Aorta (tissue), 5 donors: ENCODE results near the gene ZNF366. TPM values are rescaled to one million over a fixed set of nuclear protein-coding genes. Genes with fewer than 3 reads are reported as not detected.

Experiments
- ATAC-seq: fragments of 200-7000 bp; cut with Tn5 transposase; one replicate; pipeline ENCODE4 v1.9.1; 2022; ENCODE audit warnings: moderate library complexity; ENCODE audit not compliant: low FRiP score
- DNase-seq, 2 donors: peaks; one replicate each; pipeline ENCODE4 v3.0.0-alpha.2; 2020
- H3K27ac ChIP-seq, 2 donors: one replicate each; pipeline ENCODE4 v1.5.1; 2013; ENCODE audit warnings: low read length in 2 of 2, mild to moderate bottlenecking in 2 of 2, moderate library complexity in 2 of 2, control low read depth in 1 of 2, inconsistent platforms in 1 of 2, low read depth in 1 of 2
- H3K27me3 ChIP-seq, 2 donors: one replicate each; pipeline ENCODE4 v1.6.1; 2013; ENCODE audit warnings: control low read depth in 1 of 2, low read length in 1 of 2, mild to moderate bottlenecking in 1 of 2, moderate library complexity in 1 of 2; ENCODE audit not compliant: insufficient read depth in 2 of 2, control insufficient read depth in 1 of 2
- H3K36me3 ChIP-seq, 2 donors: one replicate each; pipeline ENCODE4 v1.6.1; 2013; ENCODE audit warnings: control low read depth in 1 of 2, low read length in 1 of 2, mild to moderate bottlenecking in 1 of 2; ENCODE audit not compliant: insufficient read depth in 2 of 2, control insufficient read depth in 1 of 2
- H3K4me1 ChIP-seq, 2 donors: one replicate each; pipeline ENCODE4 v1.6.1; 2013; ENCODE audit warnings: low read length in 2 of 2, control low read depth in 1 of 2, mild to moderate bottlenecking in 1 of 2, moderate library complexity in 1 of 2; ENCODE audit not compliant: insufficient read depth in 2 of 2, control insufficient read depth in 1 of 2
- H3K4me3 ChIP-seq, 2 donors: one replicate each; pipeline ENCODE4 v1.5.1; 2013; ENCODE audit warnings: low read length in 2 of 2, control low read depth in 1 of 2, mild to moderate bottlenecking in 1 of 2
- H3K9me3 ChIP-seq: one replicate; pipeline ENCODE4 v1.6.1; 2013; ENCODE audit warnings: mild to moderate bottlenecking, low read length; ENCODE audit not compliant: control insufficient read depth
- WGBS, 2 donors: extraction: QIAGEN DNeasy Blood & Tissue Kit; methylation state at CpG; one replicate each; pipeline ENCODE4 v1.1.7; 2013; 5-methylcytosine and 5-hydroxymethylcytosine counted together
- intact Hi-C, 2 donors: fragments of 100-400 bp; cut with DNase I; formaldehyde crosslinking; loops; one replicate each; pipeline versions ENCODE4 v1.14.2 to v1.15.0; 2022
- polyA plus RNA-seq, 2 donors: library from polyadenylated mRNA; stranded (reverse); fragments of 200-250 nt; gene quantifications; one replicate each; pipeline ENCODE4 v1.2.3, GENCODE V29; 2013
- total RNA-seq, 2 donors: library from RNA; stranded (reverse); fragmentation: NEBNext Ultra II Directional; extraction: Animal tissue kit (Norgen Biotek cat#: 25700); gene quantifications; one replicate each; pipeline ENCODE4 v1.2.1, GENCODE V29; 2021
- donor health status: healthy with polysubstance abuse.
- donor health status: Bipolar disorder and iron deficiency.
- donor health status: DM: no; HTN: no; CAD: no.
- donor health status: DM: no; HTN: no; CAD: no.
- donor health status: DM: yes; HTN: yes; CAD: no.

ZNF366 gene
- total and polyA plus RNA-seq, 4 donors, result 5.8 to 10.3 TPM; not detected in 2

DNA sequence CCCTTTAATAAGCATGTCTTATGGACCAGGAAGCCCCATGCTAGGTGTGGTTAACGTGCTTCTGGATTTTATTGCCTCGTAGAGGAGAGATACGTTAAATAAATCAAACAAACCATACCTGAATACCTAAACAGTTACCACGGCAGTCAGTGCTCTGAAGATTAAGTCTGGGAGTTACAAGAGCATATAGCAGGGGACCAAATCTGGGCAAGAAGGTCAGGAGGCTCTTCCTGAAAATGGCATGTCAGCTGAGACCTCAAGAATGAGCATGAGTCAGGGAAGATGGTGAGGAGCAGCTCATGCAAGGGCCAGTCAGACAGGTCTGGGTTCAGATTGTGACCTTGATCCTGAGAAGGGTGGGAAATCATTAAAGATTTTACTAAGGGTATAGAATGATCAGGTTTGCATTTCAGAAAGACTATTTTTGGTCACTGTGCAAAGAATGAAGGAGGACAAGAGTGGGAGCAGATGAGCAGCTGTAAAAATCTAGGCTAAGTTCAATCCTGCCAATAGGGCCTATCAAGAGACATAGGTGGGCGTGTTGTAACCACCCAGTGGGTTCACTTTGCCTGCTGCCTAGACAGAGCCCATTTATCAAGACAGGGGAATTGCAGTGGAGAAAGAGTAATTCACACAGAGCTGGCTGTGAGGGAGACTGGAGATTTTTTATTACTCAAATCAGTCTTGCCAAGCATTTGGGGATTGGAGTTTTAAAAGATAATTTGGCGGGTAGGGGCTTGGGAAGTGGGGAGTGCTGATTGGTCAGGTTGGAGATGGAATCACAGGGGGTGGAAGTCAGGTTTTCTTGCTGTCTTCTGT is 4.8 kb upstream of the ZNF366 start:
- no peak for DNase-seq
- H3K9me3 ChIP-seq, result no peaks in the 10 kb centered on the region
- H3K27me3 ChIP-seq, result no peaks in the 10 kb centered on the region
- H3K36me3 ChIP-seq, result no peaks in the 10 kb centered on the region
- WGBS, 2 donors, result 97 to 98% methylated on average over 6 of the region's 6 CpGs
- H3K4me1 ChIP-seq, result no peaks in the 10 kb centered on the region
- intact Hi-C loops, result loop anchor here (2.0 to 5.0 kb wide), 2 partner anchors 60 to 69 kb away; no protein-coding TSS in a partner anchor
- H3K4me3 ChIP-seq, result no peak overlapping the region
- ATAC-seq, result no peak
- peak overlapping the region; percentile 1 to 40 for H3K27ac ChIP-seq

DNA sequence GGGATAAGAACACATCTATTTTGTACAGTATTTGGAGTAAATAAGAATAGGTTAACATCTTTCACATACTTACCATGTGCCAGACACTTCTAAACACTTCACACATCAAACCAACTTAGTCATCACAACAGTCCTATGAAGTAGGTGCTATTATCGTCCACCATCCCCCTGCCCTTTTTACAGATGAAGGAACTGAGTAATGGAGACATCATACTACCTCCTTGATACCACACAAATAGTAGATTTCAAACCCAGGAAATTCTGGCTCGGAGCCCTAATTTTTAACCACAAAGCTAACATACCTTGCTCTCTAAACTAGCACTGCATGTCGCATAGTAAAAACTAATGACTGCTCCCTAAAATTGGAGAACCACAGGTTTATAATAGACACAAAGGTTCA is 4.2 kb upstream of the ZNF366 start:
- 71 to 76% methylated on average over 3 of the region's 3 CpGs for WGBS, 2 donors
- Histone ChIP-seq H3K9me3 (no peaks in the 10 kb centered on the region), H3K4me1 (no peaks in the 10 kb centered on the region), H3K27me3 (no peaks in the 10 kb centered on the region), H3K27ac (peak overlapping the region; percentile 1 to 54), H3K4me3 (no peak overlapping the region), H3K36me3 (no peaks in the 10 kb centered on the region)
- ATAC-seq (no peak), DNase-seq (no peak)
- intact Hi-C loops, result loop anchor here (2.0 to 5.0 kb wide), 2 partner anchors 59 to 69 kb away; no protein-coding TSS in a partner anchor

DNA sequence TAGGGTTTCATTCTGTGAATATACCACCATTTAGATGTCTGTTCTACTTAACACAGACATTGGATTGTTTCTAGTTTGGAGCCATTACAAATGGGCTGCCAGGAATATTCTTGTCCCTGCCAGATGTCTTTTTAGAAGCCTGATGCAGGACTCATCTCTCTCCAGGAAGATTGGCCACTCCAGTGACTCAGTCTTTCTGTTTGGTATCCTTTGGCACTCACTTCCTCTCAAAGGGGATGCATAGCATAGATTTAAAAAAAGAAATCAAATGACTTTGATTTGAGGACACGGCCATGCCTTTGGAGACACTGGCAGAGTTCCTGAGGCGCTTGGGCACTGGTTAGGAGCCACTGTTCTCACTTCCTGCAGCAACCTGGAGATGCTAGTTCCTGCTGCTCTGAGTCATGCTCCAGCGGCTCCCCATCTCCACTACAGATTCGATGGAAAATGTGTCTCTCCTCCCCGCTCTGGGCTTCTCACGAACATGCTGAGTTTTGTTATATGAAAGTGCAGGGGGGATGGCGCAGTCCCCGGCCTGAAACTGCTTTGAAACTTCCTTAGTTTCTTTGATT is 3.5 kb upstream of the ZNF366 start:
- H3K27ac ChIP-seq, result peak overlapping the region; percentile 46 to 67
- ATAC-seq (peak; percentile 61), DNase-seq (peak; percentile 85)
- no peak overlapping the region for H3K4me3 ChIP-seq
- no peaks in the 10 kb centered on the region for H3K27me3 ChIP-seq
- H3K36me3 ChIP-seq, result no peaks in the 10 kb centered on the region
- intact Hi-C loops, result loop anchor here (2.0 to 5.0 kb wide), 2 partner anchors 58 to 68 kb away; no protein-coding TSS in a partner anchor
- H3K4me1 ChIP-seq, result peaks cover 0 to 1% of the 10 kb centered on the region in 2 donors
- H3K9me3 ChIP-seq, result no peaks in the 10 kb centered on the region
- WGBS, 2 donors, result 6 to 19% methylated on average over 8 of the region's 8 CpGs

DNA sequence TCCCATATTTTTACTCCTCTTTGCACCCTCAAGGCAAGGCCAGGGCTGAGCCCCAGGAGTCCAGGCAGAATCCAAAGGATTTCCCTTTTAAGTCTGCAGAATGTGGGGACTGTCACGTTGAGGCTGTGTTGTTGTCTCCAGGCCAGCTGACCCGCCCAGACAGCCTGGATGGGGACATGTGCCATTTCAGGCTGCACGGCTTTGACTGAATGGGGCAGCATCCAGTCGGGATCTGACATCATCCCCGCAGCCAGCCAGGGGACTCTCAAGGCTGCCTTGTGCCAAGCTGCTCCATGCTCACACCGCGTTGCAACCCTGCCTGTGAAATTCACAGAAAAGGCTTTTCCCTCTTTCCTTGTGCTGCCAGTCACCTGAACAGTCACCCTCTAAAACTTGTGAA is 2.2 kb upstream of the ZNF366 start:
- Histone ChIP-seq H3K4me1 (peaks cover 0 to 1% of the 10 kb centered on the region in 2 donors), H3K27ac (peak overlapping the region; percentile 46 to 84), H3K4me3 (no peak overlapping the region), H3K27me3 (no peaks in the 10 kb centered on the region), H3K36me3 (no peaks in the 10 kb centered on the region), H3K9me3 (no peaks in the 10 kb centered on the region)
- 4 to 11% methylated on average over 7 of the region's 7 CpGs for WGBS, 2 donors
- ATAC-seq (peak; percentile 87), DNase-seq (peak; percentile 90 to 91)
- intact Hi-C loops, result no loop called here

DNA sequence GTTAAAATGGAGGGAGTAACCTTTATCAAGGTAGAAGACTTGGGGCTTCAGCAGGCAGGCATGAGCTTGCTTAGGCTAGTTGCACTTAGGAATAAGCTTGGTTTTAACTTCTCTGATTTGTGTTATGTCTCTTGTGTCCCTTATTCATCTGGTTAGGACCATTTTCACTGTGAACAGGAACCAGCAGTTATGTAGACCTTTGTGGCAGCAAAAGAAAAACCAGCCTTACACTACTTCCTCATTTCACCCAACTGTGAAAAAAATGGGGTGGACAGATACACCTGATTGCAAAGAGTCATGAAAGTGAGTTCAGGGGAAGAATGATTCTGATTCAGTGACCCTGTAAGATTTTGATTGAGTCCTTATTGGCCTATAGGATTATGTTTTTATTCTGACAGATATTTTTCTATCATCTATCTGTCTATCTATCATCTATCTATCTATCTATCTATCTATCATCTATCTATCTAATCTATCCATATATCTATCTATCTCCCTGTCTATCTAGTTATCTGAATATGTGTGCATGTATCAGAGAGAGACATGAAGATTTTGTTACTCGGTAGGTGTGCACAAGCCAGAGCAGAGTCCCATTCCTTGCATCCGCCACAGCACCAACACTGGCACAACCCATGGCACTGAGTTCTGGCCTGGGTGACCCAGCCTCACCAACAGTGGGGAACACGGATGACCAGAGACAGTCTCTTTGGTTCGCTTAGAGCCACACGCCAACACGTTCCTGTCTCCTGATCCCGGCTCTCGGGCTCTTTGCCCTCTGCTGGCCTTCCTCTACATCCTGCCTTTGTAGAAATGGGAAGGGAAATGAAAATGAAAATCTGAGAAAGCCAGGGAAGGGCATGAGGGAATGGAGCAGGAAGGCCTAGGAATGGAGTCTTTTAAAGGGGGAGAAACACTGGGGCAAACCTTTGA is 1.3 kb upstream of the ZNF366 start:
- 91% methylated on average over 8 of the region's 8 CpGs for WGBS, 2 donors
- Histone ChIP-seq H3K27me3 (no peaks in the 10 kb centered on the region), H3K4me3 (no peak overlapping the region), H3K36me3 (no peaks in the 10 kb centered on the region), H3K4me1 (peaks cover 0 to 1% of the 10 kb centered on the region in 2 donors), H3K27ac (peak overlapping the region in 1 of 2 donors; percentile 28), H3K9me3 (no peaks in the 10 kb centered on the region)
- intact Hi-C loops, result no loop called here
- ATAC-seq, result no peak
- DNase-seq, result no peak

DNA sequence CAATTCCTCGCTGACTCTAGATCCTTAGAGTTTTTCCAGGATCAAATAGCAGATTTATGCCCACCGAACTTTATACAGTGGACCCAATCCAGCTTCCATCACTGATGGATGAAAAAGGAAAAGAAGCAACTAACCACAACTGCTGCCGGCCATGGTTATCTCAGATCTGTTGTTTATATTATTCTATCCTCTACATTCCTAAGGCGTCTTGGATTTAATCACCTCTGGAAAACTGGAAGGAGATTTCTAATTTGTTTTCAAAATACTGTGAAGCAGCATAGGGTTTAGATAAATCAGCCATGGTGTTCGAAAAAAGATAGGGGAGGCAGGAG is 663 bp upstream of the ZNF366 start:
- no peak for DNase-seq
- Histone ChIP-seq H3K36me3 (no peaks in the 10 kb centered on the region), H3K9me3 (no peaks in the 10 kb centered on the region), H3K4me3 (no peak overlapping the region), H3K27me3 (no peaks in the 10 kb centered on the region), H3K4me1 (peaks cover 0 to 1% of the 10 kb centered on the region in 2 donors), H3K27ac (no peak overlapping the region)
- intact Hi-C loops, result no loop called here
- ATAC-seq, result no peak
- WGBS, 2 donors, result 51 to 58% methylated on average over 5 of the region's 5 CpGs

DNA sequence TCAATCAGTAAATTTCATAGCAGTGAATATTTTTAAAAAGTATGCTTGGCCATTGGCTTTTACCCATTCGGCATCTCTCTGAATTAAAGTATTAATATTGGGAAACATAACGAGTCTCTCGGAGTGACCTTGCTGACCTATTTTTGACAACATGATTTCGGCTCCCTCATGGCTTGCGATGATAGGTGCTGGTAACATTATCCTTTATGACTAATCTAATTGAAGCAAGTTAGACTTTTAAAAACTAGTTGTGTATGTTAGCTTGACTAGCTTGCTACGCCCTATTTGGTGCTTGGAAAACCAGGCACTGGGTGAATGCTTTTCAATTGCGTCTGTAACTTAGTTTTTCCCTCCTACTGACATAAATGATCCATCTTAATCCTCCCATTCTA is 1.1 kb downstream of the ZNF366 start:
- Histone ChIP-seq H3K27me3 (no peaks in the 10 kb centered on the region), H3K4me3 (no peak overlapping the region), H3K27ac (no peak overlapping the region), H3K9me3 (no peaks in the 10 kb centered on the region), H3K4me1 (peaks cover 0 to 1% of the 10 kb centered on the region in 2 donors), H3K36me3 (no peaks in the 10 kb centered on the region)
- ATAC-seq (no peak), DNase-seq (no peak)
- WGBS, 2 donors, result 96 to 99% methylated on average over 7 of the region's 7 CpGs
- intact Hi-C loops, result no loop called here

DNA sequence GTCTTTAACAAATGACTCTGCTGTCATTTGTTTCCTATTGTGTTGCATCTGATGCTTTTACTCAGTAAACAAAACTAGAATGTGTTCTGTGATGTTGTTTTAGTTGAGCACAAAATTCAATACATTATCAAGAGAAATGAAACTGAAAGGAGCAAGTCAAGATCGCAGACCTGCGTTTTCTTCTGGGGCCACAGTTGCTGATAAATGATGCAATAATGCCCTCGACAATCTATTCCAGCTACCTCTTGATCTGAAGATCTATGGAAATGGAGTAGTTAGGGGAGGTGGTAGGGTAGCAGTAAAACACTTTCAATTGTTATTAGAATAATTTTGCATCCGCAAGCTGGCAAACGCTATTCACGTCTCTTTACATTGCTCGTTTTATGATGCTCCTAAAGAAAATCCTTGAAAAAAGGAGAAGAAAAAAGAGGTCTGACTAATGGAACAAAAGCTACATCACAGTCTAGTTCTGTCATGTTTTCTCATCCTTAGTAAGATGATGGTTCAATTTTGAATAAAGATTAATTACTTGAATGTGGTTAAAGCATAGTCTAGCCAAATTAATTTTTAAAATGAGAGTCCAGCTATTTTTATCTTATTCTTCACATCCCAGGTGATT is 1.6 kb downstream of the ZNF366 start:
- peaks cover 0 to 1% of the 10 kb centered on the region in 2 donors for H3K4me1 ChIP-seq
- H3K36me3 ChIP-seq, result no peaks in the 10 kb centered on the region
- intact Hi-C loops, result no loop called here
- ATAC-seq (no peak), DNase-seq (no peak)
- no peaks in the 10 kb centered on the region for H3K9me3 ChIP-seq
- no peaks in the 10 kb centered on the region for H3K27me3 ChIP-seq
- 91 to 94% methylated on average over 7 of the region's 7 CpGs for WGBS, 2 donors
- no peak overlapping the region for H3K4me3 ChIP-seq
- no peak overlapping the region for H3K27ac ChIP-seq
